Activated CD4-positive, CD25-positive, alpha-beta regulatory T cell treated with anti-CD3 and anti-CD28 coated beads, Interleukin-2, amount 50 U/mL, for 72 hours (primary cell): Measurements from ENCODE around the gene NELL1.

Source experiments
- DNase-seq: peaks from one replicate; pipeline ENCODE4 v3.0.0; 2021

NELL1 gene

DNA sequence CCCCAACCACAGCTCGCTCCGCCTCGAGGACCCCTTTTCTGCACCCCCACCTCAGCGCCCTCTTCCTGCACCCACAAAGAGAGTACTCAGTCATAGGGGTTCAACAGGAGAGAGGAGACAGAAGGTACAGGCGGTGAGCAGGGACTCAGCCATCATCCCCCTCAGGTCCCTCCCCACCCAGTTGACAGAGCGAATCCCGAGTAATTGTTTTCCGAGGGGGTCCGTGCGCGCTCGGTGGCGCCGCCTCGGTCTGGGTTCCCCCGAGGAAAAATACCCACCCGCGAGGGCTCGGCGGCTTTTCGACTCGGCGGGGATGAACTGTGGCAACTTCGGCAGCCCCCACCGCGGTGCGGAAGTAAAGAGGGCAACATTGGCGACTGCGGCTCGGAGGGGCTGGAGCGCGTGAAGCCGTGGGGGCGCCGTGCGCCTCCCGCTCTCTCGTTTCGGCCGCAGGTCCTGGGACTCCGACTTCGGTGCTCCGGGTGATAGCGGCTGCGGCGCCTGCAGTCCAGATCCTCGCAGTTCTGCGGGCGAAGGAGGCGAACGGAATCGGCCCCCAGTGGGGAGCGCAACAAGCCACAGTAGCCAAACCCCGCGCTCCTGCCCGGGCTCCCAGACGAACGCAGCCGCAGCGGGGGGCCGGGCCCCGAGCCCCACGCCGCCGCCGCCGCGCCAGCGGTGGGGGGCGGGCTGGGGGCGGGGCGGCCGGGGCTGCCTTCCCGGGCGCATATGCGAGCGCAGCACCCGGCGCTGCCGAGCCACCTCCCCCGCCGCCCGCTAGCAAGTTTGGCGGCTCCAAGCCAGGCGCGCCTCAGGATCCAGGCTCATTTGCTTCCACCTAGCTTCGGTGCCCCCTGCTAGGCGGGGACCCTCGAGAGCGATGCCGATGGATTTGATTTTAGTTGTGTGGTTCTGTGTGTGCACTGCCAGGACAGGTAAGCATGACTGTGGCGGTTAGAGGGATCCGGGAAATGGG is at the start of gene NELL1:
Gene NELL1 (plus strand): TSS at position 743 of the 976 bp plus-strand sequence.
- DNase-seq, result no peak

DNA sequence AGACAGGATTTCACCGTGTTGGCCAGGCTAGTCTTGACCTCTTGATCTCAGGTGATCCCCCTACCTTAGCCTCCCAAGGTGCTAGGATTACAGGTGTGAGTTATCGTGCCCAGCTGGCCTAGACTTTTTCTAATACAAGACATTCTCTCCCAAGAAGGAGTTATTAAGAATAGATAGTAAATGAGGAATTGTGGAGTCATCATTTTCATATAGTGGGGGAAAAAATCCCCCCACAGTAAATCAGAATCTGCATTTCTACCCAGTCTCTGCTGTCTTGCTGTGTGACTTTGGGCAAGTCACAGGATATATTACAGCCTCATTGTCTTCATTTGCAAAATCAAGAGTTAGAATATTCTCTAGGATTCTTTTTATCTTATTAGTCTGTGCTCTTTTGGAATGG is 48.4 kb upstream of the NELL1 start:
- DNase-seq, result no peak

DNA sequence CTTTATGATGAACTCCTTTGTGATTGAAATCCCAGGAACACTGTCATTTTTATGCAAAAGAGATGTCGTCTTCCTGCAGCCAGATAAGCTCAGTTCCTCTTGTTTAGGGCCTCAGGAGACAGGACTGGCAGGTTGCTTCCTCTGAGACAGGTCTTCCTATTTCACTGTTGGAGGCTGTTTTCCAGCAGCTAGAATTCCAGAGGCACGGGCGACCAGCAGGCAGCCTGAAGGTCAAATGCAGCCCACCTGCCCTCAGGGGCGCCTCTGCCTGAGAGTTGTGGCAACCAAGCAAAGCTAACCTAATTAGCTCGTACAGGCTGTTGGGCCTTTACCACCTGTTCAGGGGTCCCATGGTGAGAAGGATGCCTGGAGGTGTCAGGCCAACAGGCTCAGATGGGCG is 47.7 kb upstream of the NELL1 start:
- no peak for DNase-seq

DNA sequence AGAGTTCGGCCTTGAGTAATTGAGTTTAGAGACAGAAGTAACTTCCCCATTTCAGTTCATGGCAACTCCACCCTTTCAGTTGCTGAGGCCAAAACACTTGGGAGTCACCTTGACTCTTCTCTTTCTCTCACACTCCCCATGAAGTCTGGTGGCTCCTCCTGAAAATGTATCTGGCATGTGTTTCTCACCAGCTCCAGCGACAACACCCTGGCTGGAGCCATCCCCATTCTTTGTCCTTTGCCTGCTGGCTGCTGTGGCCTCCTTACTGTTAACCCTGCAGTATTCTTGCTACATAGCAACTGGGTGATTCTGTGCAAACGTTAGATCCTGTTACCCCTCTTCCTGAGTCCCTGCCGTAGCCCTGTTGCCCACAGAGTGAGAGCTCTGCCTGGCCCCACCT is 46.1 kb upstream of the NELL1 start:
- no peak for DNase-seq

DNA sequence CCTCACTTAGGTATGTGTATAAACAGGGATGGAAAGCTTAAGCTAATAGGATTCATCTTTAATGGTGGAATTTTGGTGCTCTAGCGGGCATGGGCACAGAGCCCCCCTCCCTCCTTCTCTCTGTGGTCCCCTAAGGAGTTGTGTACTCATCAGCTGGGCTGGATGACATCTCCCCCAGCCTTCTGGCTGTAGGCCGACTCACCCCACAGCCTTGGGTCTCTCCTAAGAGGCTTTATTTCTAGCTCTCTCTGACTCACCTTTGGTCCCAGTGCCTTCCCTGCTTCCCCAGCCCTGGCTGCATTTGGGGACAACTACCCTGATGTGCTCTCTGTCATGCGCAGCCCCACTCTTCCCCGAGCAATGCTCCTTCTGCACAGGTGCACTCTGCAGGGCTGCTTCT is 43.1 kb upstream of the NELL1 start:
- DNase-seq, result no peak

DNA sequence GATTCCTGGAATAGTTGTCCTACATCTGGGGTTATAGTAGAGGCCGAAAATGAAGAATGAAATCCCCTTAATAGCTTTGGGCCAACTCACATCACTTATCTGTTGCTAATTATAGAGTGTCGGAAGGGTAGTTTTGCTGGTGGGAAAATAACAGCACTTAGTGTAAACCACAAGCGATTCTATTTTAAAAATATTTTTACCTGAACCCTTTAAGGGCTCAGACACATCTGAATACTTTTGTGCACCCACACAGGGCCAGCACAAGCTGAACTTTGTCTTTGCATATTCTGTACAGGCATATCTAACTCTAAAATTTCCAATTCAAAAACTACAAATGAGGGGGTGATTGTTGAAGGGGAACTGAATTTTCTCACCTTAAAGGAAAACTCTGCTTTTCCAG is 42.4 kb upstream of the NELL1 start:
- DNase-seq, result no peak

DNA sequence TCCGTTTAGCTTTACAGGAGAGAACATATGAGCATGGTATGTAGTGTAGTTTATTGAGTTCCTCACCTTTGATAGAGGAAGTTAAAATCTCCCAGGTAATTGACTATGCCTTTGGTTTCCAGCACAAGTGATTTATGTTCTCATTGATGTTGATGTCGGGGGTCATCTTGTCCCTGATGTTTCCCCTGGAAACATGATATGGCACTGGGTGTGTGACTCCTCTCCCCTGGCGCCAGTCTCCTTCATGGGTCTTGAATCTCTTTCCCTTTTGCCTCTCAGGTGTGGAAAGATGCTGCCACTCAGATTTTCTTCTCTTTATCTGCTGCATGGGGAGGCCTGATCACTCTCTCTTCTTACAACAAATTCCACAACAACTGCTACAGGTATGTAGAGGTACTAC is 41.7 kb upstream of the NELL1 start:
- no peak for DNase-seq

DNA sequence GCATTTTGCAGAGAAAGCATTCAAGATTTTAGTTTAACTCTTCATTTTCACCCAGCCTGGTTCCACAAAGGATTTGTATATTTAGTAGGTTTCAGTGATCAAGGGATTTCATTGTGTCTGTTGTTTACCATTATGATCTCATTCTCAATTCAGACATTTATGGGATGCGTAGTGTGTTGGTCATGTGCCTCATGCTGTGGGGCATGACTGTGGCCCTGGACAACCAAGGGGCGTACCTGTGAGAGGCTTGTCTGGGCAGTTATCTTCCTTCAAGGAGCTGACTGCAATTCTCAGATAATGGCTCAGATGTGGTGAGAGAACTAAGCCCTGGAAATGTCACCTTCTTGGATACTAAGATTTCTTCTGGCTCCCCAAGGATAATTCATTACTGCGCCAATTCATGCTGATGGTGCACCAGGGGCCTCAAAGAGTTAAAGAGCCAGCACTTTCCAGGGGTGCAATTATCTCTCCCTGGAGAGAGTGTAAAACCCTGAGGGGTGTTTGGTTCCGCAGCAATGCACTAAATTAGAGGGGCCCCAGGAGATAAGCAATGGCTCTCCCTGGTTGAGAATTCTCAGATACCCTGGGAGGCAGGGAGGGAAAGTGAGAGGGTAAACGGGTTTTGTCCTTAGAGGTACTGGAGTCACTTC is 37.7 kb upstream of the NELL1 start:
- DNase-seq, result no peak

DNA sequence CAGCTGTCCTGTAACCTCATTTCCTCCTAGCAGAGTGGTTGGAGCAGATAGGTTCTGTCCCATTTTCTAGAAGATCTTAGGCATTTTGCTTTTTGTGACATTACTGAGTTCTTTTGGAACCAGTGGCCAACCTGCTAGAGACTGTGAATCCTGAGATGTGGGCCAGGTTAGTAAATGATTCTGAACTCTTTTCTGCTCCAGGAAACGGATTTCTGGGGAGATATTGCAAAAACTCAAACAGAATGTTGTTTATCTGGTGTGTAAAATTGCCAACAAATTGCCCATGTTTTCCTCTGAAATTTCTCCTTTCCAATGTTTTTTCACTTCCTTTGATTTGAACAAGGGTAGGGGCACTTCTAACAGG is 37.2 kb upstream of the NELL1 start:
- DNase-seq, result no peak

DNA sequence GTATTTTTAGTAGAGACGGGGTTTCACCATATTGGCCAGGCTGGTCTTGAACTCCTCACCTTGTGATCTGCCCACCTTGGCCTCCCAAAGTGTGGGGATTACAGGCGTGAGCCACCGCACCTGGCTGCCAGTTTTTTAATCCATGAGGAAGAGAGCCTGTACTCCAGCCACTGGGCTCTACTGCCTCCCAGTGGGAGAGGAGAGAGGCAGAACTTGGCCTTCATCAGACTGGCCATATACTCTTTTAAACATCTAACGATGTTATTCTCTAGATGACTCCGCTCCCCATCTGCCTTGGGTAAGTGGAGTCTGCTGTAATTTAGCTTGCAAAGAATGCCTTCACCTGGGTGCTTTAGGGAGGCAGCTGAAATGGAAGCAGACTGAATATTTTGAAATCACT is 35.3 kb upstream of the NELL1 start:
- DNase-seq, result no peak

DNA sequence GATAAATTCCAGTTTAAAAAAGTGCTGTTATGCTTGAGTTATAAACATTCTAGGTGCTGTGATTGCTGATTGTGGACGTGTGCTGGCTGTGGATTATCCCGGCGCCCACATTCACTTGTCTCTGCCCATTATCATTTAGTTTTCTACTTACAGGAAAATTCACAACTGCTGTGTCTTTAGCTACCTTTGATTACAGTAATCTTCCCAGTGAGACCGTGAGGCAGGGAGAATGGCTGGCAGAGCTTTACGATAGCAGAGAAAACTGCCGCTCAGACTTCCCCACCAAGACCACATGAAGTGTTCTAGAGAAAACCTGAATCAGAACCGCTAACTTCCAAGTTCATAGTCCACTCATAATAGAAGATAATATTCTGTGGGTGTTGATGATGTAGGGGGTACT is 34.6 kb upstream of the NELL1 start:
- DNase-seq, result no peak

DNA sequence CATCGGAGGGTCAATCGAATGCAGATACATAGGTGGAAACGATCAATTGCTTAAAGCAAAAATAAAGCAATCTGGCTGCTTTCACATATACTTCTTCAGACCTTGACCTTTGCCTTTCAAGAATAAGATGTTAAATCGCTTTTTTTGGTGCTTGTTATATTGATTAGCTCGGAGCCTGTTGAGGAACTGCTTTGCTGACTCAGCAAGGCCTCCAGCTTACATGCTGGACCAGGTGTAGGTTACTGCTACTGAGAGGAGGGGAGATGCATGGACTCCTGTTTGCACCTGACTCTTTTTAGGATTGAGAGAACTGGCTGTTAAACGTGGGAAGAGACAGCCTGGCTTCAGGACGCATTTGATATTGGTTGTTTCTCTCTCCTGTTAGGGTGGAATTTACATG is 31.3 kb upstream of the NELL1 start:
- DNase-seq, result no peak

DNA sequence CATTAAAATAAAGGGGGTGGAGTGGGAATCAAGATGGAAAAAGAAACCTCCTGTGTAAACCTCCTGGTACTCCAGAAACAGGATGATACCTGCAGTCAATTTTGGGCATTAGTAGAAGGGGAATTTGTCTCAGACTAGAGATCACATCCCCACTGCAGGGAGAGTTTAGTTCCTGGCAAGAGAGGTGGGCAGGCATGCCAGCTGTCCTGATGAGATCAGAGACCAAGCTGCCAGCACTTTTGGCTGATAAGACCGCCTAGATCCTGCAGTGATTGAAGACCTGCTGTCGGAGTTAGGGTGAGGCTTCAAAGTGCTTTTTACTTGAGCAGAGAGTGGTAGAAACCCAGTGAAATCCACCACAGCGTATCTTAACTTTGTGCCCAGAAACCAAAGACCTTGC is 29.7 kb upstream of the NELL1 start:
- DNase-seq, result no peak

DNA sequence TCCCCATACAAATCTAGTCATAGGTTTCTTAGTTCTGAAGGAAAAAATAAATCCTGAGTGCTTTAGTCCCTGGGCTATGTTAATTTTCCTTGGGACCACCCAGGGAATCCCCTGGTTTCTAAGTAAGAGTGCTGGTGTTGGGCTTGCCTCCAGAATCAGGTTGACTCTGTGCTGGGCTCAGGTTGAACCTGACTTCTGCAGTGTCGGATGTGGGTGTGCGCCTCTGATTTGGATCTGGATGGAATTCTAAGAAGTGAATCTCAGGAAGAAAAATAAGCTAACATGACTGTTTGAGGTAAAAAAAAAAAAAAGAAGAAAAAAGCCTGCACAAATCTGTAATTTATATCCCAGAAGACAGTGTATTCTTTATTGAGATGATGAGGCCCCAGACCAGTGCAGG is 29.0 kb upstream of the NELL1 start:
- no peak for DNase-seq

DNA sequence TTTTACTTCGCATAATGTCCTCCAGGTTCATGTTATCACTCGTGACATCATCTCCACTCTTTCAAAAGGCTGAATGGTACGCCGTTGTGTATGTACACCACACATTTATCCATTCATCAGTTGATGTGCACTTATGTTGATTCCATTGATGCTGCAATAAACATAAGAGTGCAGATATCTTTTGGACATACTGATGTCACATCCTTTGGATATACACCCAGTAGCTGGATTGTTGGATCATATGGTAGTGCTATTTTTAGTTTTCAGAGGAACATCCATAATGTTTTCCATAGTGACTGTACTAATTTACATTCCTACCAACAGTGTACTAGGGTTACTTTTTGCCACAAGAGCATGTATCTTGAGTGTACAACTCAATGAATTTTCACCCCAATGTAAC is 25.0 kb upstream of the NELL1 start:
- DNase-seq, result no peak

DNA sequence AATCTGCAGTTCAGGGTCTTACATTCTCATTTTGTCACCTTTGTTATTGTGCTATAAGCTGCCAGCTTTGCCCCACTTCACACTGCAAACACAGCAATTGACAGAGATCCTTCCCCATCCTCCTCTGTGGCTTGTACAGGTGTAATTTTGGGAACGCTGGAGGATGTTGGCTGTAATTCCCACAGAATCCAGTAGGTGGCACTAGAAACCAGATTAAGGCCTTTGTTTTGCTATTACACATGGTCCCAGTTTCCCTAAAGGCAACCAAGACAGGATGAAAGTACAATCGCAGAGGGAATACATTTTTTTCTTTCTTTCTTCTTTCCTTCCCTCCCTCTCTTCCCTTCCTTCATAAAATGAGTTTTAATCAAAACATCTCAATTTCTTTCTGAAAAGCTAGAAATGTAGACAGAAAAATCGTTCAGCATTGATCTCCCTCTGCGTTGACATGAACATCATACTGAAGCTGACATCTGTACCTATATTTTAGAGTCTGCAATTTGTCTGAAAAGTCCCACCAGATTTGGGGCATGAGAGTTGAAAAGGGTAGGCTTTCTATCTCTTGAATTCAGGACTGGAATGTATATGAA is 21.3 kb upstream of the NELL1 start:
- DNase-seq, result no peak

DNA sequence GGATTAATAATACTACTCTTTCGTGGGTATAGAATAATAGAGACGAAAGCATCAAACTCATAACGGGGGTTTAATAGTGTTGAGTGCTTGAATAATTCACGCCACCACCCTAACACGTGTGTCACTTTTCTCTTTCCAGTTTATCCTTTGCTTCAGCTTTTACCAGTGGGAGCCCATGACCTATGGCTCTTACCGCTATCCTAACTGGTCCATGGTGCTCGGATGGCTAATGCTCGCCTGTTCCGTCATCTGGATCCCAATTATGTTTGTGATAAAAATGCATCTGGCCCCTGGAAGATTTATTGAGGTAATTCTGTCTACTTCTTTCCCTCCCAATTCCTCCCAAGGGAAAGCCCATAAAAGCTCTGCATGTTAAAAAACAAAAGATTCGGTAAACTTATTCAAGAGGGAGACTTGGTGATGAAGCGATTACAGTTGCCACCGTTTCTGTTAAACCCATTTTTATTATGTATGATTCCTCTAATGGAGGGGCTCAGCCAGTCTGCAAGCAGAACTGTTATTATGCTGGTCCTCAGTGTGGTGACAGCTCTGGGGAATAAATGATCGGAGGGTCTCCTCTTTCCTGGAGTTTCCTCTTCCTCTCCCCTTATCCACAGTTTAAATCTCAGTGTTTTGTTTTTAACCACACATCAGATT is 17.1 kb upstream of the NELL1 start:
- no peak for DNase-seq

DNA sequence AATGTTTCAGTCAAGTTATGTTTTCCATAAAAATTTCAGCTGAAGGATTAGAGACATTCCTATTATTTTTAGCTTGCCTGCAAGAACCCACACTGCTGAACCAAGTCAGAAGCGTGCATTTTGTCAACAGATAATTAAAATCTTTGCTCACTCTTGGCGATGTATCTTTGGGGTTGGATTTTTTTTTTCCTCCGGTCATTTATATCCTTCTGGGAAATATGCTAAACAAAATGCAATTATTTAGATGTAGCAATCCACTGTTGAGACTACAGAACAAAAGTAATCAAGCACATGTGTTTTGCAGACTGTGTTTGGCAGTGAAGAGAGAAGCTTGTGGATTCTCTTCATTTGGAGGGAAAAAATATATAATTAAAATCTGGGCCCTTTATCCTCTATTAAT is 15.3 kb upstream of the NELL1 start:
- no peak for DNase-seq

DNA sequence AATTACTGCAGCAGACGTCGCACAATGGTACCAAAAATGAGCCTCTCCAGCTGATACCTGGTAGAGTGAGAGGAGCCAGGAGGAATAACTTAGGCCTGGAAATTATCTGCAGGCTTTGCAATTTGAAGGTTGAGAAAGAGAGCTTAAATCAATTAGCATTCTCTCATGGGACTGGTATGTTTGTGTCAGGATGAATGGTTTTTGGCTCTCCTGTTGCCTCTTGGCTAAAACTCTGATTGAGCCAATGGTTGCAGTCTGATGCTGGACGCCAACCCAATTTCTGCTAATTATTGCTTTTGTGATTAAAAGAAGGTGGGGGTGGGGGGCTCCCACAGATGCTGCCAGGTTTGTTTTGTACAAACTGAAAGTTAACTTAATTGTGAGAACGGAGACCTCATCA is 12.5 kb upstream of the NELL1 start:
- no peak for DNase-seq

DNA sequence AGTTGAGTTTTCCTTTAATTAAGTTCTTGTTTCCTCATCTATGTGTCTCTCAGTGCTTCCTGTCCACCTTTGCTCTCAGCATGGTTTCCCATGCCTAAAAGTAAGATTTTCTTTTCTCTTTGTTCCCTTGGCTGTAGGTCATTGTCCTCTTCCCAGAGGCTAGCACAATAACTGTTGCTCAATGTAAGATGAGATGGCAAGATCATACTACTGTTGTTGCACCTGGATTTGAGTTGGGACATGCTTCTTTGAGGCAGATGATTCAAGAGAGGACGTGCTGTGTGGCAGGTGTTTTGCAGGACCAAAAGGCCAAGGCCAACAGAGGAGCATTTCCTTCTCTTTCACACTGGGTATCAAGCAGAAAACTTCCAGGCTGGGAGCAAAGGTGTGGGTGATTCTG is 11.3 kb upstream of the NELL1 start:
- no peak for DNase-seq

DNA sequence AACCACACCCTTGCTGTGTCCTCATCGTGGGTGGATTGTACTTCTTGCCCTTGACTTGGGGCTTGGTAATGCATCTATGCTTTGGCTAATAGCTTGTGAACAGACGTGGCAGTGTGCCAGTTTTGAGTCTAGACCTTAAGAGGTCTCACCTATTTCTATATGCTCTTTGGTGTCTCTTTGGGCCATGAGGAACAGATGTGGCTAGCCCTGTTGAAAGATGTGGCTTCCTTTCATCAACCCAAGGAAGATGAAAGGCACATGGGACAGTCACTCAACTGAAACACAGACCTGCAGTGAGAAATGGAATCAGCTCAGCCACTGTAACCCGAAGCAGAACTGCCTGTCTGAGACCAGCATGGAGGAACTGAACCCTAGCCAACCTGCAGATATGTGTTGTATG is 7.9 kb upstream of the NELL1 start:
- no peak for DNase-seq

DNA sequence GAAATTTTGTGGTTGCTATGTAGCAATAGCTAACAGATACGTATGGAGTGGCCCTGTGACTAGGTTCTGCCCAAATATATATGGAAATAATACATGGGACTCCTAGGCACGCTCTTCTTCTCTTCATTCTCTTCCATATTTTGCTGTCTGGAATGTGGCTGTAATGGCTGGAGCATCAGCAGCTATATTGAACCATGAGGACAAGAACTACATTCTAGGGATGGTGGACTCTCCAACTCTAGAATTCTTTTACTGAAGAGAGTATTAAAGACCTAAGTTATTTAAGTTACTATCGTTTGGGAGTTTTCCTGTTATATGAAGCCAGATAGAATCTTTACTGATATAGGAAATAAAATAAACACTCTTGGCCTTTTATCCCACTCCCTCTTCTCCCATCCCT is 7.5 kb upstream of the NELL1 start:
- DNase-seq, result no peak

DNA sequence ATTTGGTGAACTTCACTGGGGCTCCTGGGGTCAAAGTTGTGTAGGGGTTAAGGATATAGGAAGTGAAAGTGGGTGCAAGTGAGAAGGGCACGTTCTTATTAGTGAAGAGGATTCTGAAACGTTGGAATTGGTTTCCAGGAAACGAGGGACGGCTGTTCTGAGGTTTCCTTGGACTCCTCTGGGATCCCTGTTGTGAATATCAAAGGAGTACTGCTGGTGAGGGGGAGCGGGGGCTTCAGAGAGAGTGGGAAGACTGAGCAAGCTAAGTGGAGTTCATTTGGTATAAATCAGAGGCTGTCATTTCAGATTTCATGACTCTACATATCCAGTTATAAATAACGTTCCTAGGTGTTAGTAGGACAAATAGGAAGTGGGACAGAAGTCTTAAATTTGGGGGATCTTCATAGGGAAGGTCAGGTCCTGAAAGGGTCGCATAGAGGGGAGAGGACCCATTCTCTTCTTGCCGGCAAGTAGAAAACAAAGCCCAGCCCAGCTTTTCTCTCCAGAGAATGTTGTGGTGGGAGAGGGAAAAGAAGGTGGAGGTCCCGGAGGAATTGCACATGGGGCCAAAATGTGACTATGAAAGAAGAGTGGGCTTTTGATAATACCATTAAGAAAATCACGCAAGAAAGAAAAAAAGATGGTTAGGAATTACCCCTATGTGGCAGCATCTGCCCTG is 1.1 kb upstream of the NELL1 start:
- DNase-seq, result no peak
